GM18507 (cell line): Measurements from ENCODE around the gene CHRM5.
"Not testable (repeated sequence)": the region's sequence is repeated elsewhere in the genome, so short reads cannot be mapped to it uniquely, and the experiment has no call there.

Experiments used
- DNase-seq: peaks from one replicate; pipeline ENCODE4 v3.0.0; 2011; ENCODE audit warnings: low read depth; ENCODE audit not compliant: insufficient read length; ENCODE audit errors: extremely low spot score
- FAIRE-seq: peaks from 2 replicates; lab custom pipeline; 2011; peaks lifted over from hg19 to GRCh38; lab: Jason Lieb, UNC

The CHRM5 gene

DNA sequence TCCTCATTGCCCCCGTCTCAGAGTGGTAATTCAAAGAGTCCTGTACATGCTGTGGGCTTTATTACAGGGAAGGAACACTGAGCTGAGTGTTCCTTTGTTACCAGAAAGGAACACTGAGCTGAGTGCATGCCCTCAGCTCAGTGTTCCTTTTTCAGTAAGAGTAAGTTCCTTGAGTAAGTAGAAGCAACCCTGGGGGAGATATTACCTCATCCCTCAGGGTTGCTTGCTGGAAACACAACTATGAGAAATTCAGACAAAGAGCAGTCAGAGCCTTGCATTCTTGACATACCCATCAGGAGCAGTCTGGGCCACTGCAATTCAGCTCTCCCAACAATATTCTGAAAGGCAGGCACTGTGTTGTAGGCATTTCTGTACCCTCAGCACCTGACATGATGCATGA, 17.0 kb downstream of the CHRM5 start:
- FAIRE-seq, result no peak
- DNase-seq, result no peak

DNA sequence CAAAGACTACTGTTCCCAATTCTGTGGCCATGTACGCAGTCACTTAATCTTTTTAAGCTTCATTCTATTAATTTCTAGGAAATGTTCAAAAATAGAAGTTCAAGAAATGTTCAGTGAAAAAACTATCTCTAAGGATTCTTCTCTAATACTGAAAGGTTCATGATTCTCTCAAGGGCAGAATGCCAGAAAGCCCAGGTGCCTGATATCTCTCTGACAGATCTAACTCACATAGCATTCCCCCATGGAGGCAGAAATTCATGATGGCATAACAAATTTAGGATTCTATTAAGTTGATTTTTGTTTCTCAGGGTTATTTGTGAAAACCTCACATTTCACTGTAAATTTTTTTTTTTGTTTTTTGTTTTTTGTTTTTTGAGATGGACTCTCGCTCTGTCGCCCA, 17.5 kb downstream of the CHRM5 start:
- FAIRE-seq (no peak), DNase-seq (no peak)

DNA sequence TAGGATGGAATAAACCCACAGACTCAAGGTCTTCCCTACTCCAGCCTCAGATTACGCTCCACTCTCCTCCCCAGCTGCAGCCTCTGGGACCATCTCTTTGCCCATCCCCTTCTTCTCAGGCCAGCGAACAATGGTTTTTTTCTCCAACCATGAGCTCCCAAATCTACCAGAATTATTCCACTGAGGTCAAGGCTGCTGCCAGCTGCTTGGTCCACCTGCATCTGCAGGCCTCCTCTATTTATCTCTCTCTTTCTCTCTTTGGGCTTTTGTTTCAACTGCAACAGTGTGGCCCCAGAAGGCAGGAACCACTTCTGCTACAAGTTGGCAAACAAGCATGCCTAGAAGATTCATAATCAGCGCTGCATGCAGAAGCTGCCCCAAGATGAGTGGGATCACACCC, 19.1 kb downstream of the CHRM5 start:
- DNase-seq (no peak), FAIRE-seq (no peak)

DNA sequence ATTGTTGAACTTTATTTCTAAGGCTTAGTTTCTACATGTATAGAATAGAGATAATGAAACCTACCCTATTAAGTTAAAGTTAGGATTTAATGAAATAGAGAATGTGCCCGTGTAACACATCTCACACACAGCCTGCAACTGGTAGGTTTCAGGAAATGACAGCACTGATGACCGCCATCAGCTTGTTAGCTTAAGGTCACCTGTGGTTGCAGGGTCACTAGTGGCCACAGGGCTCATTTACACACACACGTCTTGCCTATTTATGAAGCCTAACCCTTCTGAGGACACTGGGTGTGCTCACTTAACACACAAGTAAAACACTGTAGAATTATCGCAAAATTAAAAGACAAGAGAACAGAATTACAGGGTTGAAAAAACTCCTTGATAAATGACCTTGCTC, 20.1 kb downstream of the CHRM5 start:
- FAIRE-seq, result no peak

DNA sequence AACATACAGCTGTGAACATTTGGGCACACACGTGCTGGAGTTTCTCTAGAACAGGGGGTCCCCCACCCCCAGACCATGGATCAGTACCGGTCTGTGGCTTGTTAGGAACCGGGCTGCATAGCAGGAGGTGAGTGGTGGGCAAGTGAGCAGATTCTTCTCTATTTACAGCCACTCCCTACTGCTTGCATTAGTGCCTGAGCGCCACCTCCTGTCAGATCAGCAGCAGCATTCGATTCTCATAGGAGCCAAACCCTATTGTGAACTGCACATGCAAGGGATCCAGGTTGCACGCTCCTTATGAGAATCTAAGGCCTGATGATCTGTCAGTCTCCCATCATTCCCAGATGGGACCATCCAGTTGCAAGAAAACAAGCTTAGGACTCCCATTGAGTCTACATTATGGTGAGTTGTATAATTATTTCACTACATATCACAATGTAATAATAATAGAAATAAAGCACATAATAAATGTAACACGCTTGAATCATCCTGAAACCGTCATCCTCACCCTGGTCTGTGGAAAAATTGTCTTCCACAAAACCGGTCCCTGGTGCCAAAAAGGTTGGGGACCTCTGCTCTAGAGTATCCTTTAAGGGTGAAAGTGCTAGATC, 25.8 kb downstream of the CHRM5 start:
- FAIRE-seq (peak; percentile 29), DNase-seq (no peak)

More for the DNA sequence above, 20.1 kb downstream of the CHRM5 start:
- DNase-seq, result no peak

DNA sequence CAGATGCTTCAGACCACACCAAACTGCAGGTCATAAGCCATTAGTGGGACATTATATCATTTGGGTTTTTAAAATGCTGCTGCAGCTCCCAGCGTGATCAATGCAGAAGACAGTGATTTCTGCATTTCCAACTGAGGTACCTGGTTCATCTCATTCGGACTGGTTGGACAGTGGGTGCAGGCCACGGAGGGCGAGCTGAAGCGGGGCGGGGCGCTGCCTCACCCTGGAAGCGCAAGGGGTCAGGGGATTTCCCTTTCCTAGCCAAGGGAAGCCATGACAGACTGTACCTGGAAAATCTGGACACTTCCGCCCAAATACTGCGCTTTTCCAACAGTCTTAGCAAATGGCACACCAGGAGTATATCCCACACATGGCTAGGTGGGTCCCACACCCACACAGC, 27.4 kb downstream of the CHRM5 start:
- not testable (repeated sequence) for FAIRE-seq, DNase-seq

DNA sequence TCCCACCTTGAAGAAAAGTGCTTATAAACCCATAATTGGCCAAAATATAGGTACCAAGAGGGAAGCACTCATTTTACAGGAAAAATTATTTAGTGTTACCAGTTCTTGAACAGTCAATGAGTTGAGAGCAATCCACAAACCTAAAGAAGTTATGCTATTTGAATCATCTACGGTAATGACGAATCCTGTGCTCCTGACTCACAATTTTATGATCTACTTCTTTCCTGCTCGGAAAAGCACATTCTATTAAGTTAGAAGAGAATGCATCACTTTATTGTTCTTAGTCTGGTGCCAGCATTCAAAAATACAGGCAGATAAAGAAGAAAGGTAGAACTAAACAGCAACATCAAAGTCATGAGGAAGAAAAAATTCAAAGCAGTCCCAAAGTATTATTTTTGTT, 33.2 kb downstream of the CHRM5 start:
- DNase-seq (no peak), FAIRE-seq (no peak)

DNA sequence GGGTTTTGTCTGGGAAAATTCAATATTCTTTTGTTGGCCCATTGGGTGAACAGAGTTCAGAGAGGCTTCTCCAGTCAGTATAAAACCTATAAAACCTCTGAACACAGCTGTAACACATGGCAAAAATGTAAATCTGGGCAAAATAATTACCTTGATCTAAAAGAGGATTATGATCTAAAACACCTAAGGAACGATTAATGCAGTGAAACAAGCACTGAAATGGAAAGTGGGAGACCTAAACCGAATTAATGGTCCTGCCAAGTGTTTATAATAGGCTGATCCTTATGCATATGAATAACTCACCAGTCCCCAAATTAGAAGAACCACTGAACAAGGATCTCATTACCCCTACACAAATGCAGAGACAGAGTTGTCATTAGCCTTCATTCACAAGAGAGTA, 38.1 kb downstream of the CHRM5 start:
- DNase-seq (no peak), FAIRE-seq (no peak)

DNA sequence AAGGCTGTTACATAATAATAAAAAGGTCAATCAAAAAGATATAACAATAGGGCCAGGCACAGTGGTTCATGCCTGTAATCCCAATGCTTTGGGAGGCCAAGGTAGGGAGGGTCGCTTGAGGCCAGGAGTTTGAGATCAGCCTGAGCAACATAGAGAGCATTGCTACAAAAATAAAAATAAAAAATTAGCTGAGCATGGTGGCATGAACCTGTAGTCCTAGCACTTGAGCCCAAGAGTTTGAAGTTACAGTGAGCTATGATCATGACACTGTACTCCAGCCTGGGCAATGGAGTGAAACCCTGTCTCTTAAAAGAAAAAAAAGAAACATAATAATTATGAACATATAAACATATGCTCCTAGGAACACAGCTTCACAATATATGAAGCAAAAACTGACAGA, 41.4 kb downstream of the CHRM5 start:
- DNase-seq, result no peak

DNA sequence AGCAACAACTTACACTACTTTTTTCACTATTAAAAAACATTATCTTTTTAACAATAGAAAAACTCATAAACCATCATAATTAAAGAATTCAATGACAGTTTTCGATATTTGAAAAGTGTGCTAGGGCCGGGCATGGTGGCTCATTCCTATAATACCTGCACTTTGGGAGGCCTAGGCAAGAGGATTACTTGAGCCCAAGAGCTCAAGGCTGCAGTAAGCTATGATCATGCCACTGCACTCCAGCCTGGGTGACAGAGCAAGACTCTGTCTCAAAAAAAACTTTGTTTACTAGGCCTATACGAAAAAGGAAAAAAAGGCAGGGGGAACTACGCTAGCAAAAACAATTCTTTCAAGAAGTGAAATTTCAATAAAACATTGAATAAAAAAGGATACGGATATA, 42.6 kb downstream of the CHRM5 start:
- FAIRE-seq (no peak), DNase-seq (no peak)

More for the DNA sequence above, 41.4 kb downstream of the CHRM5 start:
- FAIRE-seq, result no peak

DNA sequence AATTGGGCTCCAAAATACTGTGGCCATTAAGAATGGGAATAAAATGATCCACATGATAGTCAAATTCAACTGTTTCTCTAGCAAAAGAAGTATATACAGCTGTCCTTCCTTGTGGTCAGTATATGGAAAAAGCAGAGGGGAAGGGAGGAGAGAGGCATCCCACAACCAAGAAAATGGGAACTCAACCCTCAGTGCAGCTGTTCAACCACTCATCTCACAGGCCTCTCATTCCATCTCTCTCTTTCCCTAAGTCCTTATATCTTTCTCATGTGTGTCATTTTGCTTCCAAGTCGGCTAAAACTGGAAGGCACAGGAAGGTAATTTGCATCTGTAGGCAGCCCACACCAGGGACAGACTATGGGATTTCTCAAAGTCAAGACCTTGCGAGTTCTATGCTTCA, 43.2 kb downstream of the CHRM5 start:
- DNase-seq (no peak), FAIRE-seq (no peak)

DNA sequence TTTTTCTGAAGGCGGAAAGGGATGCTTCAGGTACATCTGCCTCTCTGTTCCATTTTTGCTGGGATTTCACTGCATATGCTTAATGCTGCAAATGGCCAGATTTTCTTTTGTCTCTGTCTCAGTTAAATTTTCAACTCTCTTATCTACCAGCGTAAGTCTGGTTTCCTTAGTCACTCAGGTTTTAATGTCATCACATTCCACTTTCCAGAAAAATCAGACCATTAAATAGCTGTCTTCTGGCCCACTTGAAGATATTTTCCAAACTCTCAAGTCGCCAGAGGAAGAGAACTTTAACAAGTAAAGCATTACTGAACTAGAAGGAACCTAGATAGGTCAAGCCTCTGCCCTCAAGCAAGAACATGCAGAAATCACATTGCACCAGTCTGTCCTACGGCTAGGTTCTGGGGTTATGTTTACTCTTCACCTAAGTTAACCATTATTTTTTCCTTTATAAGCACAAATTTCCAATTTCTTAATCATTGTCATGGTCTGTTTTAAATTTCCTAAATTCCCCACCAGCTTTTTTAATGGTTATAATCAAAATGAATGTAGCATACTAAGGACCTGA, 44.2 kb downstream of the CHRM5 start:
- no peak for FAIRE-seq
- no peak for DNase-seq

DNA sequence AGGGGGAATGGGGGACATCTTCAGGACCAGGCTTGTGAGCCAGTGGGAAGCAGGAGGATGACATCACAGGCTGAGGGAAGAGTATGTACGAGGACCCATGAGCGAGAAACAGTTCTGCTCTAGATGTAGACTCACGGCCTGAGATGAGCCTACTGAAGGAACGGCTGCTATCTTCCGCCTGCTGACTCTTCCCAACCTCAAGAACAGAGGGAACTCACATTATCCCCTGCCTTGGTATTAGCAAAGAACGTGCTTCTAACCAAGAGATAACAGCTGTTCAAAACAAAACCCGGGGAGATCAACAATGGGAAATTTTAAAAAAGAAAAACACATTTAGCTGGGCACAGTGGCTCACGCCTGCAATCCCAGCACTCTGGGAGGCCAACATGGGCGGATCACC, 45.4 kb downstream of the CHRM5 start:
- no peak for DNase-seq
- FAIRE-seq, result no peak

DNA sequence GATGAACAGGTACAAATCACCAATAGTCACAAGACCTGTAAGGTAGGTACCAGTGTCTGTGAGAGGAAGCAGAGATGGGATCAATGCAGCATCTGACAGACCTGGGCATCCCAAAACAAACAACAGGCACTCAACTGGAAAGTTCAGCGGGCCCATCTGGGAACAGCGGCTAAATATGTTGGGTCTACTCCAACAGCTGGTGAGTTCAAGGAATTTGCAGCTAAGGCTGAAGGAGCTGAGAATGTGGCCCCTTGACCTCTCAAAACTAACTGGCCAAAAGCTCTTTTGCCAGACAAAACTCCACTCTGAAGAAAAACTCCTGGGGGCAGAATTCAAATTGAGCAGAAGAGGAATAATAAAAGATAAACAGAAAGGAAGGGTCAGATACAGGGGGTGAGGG, 46.3 kb downstream of the CHRM5 start:
- FAIRE-seq, result no peak
- no peak for DNase-seq

DNA sequence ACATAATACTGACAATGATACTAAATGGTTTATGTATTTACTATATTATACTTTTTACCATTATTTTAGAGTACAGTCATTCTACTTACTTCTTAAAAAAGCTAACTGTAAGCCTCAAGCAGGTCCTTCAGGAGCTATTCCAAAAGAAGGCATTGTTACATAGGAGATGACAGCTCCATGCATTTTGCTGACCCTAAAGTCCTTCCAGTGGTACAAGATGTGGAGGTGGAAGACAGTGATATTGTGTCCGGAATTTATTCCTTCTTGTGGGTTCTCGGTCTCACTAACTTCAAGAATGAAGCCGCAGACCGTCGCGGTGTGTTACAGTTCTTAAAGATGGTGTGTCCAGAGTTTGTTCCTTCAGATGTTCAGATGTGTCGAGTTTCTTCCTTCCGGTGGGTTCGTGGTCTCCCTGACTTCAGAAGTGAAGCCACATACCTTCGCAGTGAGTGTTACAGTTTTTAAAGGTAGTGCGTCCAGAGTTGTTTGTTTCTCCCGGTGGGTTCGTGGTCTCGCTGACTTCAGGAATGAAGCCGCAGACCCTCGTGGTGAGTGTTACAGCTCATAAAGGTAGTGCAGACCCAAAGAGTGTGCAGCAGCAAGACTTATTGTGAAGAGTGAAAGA, 49.8 kb downstream of the CHRM5 start:
- no peak for FAIRE-seq
- no peak for DNase-seq

DNA sequence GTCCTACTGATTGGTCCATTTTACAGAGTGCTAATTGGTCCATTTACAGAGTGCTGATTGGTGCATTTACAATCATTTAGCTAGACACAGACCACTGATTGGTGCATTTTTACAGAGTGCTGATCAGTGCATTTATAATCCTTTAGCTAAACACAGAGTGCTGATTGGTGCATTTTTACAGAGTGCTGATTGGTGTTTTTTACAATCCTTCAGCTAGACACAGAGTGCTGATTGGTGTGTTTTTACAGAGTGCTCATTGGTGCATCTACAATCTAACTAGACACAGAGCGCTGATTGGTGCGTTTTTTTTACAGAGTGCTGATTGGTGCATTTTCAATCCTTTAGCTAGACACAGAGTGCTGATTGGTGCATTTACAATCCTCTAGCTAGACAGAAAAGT, 50.4 kb downstream of the CHRM5 start:
- not testable (repeated sequence) for DNase-seq, FAIRE-seq

DNA sequence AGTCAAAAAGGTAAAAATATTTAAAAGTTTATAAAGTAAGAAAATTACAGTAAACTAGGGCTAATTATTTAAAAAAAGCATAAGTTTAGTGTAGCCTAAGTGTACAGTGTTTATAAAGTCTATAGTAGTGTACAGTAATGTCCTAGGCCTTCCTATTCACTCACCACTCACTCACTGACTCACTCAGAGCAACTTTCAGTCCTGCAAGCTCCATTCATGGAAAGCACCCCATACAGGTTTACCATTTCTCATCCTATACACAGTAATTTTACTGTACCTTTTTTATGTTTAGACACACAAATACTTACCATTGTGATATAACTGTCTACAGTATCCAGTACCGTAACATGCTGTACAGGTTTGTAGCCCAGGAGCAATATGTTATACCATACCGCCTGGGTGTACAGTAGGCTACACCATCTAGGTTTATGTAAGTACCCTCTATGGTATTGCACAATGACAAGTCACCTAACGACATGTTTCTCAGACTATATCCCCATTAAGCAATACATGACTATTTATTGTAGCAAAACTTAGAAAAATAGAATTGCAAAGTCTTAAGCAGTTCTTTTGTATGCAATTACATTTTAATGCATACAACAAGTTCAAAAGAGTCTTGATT, 51.2 kb downstream of the CHRM5 start:
- no peak for FAIRE-seq
- DNase-seq, result no peak

DNA sequence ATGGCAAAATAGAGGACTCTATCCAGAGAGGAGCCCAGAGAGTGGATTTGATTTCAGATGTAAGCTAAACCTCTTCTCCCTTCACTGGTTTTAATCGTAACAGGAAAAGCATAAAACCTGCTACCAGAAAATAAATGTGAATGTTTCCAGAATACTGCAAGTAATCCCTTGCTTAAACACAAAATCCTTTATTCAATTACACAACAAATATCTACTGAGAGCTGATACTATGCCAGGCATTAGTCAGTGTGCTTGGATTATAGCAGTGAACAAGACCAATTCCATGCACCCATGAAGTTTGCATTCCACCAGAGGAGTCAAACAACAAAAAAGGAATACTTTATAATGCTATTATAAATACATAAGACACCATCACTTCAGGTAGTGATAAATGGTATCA, 55.6 kb downstream of the CHRM5 start:
- DNase-seq (no peak), FAIRE-seq (no peak)

DNA sequence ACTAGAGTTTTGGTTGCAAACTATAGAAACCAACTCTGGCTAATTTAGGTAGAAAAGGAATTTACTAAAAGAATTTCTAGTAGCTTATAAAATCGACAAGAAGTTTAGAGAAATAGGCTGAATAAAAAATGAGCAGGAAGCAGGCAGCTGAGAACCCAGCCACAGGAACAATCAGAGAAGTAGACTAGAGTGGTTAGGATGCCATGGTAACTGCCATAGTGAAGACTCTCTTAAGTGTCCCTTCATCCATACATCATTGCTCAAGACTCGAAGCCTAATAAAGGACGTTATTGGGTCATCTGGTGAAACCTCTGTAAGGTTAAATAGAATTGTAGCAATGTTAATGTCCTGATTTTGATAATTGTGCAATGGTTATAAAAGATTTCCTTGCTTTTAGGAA, 57.0 kb downstream of the CHRM5 start:
- DNase-seq (no peak), FAIRE-seq (no peak)

DNA sequence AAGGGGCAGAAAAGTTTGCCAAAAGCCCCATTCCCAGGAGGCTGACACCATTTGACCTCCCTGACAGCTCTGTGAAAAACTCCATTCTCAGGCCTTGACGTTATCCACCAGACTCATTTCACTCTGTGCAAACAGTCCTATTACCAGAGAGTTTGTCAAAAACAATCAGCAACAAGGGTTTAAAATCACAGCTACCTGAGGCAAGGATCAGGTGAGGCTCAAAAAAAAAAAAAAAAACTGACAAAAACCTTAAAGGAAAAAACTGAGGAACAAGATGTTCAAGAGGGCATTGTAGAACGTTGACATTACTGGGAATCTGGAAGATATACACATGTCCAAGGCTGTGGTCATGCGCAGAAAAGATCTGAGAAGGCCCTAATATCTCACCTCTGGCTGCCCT, 59.3 kb downstream of the CHRM5 start:
- FAIRE-seq (no peak), DNase-seq (no peak)
